ENCODE measurements around the gene METTL21A.

Gene METTL21A

DNA sequence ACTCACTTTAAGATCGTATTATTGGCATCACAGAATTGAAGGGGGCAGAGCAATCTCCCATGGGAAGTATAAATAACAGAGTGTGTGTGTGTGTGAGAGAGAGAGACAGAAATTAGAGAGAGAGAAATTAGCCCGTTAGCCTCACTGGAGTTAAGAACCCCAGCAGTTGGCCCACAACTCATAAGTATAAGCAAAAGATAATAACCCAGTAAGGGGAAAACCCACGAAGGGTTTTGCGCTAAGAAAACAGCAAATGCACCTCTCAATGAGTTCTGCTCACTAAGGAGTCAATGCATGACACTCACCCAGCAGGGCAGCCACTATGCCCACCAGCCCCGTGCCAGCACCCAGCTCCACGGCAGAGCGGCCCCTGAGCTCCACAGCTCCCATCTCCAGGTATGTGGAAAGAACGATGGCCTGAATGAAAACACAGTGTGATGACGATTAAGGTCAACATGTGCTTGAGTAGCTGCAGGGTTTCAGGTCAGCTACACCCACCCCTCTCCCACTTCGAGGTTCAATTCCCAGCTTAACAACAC, 3.6 kb downstream of the METTL21A start:
- FAIRE-seq: no peak

DNA sequence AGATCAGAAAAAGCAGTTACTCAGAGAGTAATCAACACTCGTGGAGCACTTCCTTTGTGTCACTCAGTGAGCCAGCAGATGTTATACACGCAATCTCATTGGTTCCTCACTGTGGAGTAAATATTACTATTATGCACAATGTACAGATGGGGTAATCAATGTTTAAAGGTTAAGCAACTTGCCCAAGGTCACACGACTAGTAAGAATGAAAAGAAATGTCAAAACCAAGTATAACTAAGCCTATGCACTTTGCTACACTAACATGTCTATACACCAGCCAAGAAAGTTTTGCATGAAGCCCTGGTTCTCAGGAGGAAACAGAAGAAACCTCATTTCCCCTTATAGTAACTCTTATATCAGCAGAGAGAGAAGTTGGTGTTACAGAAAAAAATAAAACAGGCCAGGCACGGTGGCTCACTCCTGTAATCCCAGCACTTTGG, 5.4 kb downstream of the METTL21A start:
- FAIRE-seq: no peak

DNA sequence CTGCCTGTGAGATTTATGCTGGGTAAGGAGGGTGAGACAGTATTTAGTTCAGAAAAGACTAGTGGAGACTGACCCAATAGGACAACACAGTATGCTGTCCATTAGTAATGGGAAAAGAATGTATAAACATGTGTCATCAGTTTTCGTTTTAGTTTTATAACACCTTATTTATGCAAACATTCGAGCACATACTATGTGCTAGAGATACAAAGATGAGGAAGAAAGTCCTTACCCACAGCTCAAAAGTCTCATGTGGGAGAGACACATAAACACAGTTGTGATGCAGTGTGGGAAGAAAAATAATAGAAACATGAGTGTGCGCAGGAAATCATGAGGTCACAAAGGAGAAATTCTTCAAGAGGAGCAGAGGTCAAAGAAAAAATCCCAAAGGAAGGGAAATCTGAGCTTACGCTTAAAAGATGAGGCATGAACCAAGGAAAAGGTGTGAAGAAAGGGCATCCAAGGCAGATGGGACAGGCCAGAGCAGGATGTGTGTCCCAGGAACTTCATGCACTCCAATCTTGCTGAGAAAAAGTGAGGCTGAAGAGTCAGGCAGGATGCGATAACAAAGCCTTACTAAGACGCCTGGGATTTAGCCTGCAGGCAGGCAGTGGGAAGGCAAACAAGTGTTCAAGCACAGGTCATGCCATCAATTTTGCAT, 8.1 kb downstream of the METTL21A start:
- FAIRE-seq: no peak

DNA sequence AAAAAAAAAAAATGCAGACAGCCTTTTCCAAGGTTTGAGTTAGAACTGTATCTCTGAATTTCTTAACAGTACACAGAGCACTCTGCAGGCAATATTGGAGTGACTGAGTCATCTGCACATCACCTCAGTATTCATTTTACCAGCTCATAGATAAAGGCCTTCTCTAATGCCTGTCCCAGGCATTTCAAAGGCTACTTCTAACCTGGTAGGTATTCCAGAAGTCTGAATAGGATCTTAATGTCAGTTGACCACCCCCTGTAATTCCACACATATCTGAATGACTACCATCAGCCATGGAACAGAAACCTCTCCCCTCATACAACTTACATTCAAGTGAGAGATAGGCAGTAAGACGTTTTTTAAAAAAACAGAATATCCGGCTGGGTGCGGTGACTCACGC, 9.0 kb downstream of the METTL21A start:
- FAIRE-seq: no peak

DNA sequence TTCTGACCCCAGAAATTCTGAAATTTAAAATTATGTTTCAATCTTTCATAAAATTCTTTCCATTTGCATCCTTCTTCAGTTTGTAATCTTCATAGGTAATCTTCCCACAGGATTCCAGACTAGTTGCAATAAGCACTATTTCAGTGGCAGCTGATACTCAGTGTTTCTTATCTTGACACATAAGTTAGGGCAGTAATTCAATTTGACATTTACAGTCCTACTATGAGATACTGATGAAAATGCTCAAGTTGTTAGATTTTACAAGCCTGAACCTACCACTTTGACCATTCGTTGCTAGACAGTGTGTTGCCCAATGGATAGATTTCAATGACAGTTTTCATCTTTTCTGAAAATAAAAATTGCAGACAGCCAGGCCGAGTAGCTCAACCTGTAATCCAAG, 10.4 kb downstream of the METTL21A start:
- no peak for FAIRE-seq

DNA sequence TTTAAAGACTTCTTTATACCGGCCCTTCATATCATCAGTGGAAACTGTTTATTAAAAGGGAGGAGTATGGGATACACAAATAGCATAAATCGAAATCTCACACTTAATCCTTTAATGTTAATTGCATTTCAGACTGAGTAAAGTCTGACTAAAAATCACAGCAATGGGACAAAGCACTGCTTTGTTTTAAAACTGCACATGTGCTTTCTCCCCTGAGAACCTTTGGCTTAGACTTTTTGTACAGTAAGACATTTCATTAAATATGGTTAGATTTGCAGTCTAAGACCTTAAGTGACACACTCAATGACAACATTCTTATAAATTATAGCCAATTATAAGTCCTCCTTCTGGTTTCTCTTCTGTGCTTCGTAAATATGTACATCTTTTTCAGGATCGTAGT, 12.5 kb downstream of the METTL21A start:
- no peak for FAIRE-seq

DNA sequence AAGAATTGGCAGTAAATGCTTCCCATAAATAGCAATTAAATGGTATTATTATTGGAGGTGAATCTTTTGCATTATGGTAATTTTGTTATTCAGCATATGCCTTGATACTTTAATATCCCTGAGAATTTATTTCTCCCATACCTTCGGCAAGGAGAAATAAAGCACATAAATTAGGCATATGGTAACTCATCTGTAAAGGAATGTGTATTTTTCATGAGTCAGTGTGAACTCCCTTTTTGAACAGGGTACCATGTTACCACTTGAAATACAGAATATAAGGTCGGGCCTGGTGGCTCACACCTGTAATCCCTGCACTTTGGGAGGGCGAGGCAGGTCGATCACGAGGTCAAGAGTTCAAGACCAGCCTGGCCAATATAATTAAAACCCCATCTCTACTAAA, 18.4 kb downstream of the METTL21A start:
- FAIRE-seq: no peak

DNA sequence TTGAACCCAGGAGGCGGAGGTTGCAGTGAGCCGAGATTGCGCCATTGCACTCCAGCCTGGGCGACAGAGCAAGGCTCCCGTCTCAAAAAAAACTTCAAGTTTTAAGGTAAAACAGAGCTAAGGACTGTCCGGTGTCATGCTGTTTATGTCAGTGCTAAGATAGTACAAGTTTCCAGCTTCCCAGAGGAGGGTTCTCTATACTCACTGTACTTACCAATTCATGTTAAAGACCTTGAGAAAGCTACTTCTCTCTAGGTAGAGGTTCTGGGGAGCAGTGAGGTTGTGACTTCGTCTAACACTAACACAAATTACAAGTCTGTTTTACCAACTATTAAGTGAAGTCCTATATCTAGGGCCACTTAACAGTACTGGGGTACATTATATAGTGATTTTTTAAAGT, 18.8 kb downstream of the METTL21A start:
- no peak for FAIRE-seq

DNA sequence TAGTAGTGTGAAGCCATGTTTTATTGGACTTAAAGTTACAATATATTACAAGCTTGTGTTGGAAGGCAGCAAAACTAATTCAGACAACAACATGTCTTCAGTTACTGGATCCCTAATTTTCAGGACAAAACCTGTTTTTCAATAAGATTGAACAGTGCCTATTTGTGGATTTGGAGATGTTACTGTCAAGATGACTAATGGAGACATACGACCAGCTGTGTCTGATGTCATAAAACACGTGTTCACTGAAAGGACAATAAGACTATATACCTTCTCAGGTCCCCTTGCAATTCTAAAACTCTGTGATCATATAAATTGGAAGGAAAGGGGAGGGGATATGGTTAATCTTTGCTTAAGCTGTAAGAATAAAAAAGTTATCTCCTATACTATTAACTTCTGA, 21.7 kb downstream of the METTL21A start:
- FAIRE-seq: no peak

DNA sequence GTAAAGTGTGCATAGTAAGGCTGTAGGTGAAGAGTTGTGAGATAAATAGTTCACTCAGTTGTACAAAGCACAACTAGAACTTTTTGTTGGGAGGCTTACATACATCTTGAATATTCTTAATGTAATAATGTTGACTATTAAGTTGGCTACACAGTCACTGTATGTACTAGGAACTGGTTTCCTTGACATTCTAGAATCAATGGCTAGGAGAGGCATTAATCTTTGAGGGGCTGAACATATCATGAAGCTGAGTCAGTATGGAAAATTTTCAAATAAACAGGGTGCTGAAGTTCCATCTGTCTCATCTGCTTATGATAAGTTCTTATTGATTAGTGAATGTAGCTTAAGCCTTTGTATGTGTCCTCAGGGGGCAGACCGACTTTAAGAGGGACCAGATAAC, 23.4 kb downstream of the METTL21A start:
- no peak for FAIRE-seq

DNA sequence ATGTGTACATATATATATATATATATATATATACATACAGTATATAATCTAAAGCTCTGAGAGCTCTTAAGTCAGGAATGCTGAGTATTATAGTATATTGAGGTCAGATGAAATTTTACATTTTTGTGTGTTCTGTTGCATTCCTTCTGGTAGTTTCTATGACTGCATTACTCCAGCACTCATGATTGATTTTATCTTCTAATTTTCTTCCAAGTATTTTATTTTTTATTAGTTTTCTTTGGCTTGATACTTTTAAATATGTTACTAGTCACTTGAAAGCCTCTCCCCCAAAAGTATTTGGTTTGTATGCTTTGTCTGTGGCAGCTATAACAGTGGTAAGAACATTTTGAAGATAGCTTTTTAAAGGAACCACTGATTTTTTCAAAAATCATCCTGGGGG, 25.0 kb downstream of the METTL21A start:
- no peak for FAIRE-seq

DNA sequence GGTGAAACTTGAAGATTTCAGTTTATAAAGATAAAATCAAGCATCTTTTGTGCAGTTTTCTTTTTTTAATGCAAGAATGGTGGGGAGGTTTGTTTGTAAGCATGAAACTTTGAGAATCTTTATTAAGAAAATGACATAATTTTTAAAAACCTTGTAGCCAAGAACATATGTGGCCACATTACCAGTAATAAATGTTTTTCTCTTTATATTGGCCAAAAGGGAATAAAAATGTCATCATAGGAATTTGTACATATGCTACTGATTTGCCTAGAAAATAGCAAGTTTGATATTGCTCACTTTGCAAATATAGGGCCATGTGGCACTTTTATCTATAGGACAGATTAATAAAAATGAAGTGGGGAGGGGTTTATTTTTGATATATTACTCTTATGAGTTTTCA, 25.6 kb downstream of the METTL21A start:
- FAIRE-seq: no peak

DNA sequence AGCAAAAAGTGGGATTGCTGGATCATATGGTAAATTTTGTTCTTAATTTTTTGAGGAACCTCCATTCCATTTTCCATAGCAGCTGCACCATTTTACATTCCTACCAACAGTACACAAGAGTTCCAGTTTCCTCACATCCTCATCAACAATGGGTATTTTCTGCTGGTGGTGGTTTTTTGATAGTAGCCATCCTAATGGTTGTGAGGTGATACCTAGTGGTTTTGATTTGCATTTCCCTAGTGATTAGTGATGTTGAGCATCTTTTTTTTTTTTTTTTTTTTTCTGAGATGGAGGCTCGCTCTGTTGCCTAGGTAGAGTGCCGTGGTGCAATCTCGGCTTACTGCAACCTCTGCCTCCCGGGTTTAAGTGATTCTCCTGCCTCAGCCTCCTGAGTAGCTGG, 30.5 kb downstream of the METTL21A start:
- FAIRE-seq: no peak

DNA sequence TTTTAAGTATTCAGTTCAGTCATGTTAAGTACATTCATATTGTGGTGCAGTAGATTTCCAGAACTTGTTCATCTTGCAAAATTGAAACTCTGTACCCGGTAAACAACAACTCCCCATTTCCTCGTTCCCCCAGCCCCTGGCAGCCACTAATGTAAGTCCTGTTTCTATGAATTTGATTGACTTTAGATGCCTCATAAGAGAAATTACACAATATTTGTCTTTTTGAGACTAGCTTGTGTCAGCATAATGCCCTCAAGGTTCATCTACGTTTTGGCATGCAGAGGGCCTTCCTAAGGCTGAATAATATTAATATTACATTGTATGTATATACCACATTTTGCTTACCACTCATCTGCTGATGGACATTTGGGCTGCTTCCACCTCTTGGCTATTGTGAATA, 30.9 kb downstream of the METTL21A start:
- FAIRE-seq: no peak

DNA sequence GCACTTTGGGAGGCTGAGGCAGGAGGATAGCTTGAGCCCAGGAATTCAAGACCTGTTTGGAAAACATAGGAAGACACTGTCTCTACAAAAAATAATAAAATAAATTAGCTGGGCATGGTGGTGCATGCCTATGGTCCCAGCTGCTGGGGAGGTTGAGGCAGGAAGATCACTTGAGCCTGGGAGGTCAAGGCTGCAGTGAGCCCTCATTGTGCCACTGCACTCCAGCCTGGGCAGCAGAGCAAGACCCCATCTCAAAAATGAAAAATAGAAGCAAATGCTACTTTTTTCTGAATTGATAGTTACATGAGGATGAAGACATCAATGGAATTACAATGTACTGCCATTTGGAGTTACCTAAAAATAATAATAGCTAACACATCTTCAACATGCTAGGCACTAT, 31.9 kb downstream of the METTL21A start:
- FAIRE-seq: no peak

DNA sequence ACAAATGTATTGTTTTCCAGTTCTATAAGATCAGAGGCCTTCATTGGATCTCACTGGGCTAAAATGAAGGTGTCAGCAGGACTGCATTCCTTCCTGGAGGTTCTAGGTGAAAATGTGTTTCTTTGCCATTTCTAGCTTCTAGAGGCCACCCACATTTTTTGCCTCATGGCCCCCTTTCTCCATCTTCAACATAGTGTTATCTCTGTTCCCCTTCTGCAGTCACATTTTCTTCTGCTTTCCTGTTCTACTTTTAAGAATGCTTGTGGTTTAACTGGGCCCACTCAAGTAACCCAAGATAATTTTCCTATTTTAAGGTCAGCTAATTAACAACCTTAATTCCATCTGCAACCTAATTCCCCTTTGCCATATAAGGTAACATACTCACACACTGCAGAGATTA, 36.1 kb downstream of the METTL21A start:
- no peak for FAIRE-seq

DNA sequence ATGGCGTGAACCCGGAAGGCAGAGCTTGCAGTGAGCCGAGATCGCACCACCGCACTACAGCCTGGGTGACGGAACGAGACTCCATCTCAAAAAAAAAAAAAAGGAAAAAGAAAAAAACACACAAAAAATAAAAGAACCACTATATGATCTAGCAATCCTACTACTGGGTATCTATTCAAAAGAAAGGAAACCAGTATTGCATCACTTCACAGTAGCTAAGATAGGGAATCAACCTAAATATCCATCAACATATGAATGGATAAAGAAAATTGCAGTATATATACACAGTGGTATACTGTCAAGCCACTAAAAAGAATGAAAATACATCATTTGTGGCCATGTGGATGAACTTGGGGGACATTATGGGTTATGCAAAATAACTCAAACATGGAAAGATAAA, 37.9 kb downstream of the METTL21A start:
- no peak for FAIRE-seq

DNA sequence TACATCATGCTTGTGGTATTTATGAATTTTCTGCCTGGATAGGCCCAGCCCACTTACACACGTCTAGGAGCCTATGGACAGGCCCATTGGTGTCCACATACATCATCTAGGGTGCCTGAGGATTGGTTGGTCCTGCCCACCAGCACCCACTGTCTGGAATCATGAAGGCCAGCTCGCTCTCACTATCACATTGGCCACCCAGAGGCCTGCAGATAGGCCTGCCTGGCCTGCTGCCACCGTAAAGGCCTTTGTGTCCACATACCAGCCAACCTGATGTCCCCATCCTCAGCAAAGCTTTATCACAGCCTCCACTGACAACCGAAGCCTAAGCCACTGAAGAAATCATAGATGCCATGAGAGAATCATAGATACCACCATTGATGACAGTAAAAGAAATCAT, 40.2 kb downstream of the METTL21A start:
- FAIRE-seq: no peak

DNA sequence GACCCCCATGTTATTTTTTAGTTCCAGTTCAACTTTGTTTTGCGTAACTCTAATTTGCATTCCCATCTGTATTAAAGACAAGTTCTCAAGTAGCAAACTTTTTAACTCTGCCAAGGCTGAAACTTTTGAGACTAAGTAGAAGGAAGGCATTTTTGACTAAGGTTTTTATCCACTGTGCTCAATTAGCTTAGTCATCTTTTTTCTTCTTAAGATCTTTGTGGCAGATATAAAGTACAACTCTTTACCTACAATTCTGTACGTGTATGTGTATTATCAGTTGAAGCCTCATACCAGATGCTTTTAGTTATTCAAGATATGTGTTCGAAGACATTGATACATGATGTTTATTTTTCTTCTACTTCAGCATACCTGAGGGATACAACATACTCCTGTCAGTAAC, 53.8 kb downstream of the METTL21A start:
- FAIRE-seq: no peak

DNA sequence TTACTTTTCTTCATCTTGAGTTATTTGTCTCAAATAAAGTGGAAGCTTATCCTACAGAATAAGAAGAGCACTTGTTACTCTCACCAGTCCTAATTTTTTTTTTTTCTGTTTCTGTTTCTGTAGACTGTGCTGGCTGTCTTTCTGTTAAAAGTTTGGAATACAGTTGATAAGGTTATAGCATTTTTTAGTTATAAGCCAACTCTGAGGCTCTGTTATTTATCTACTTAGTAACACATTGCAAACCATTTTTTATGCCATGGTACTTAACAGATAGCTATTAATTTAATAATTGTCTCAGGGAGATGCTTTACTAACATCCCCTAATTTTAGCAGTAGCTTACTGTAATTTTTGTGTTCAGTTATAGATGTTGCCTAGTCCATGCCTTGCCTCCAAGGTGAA, 57.5 kb downstream of the METTL21A start:
- no peak for FAIRE-seq

DNA sequence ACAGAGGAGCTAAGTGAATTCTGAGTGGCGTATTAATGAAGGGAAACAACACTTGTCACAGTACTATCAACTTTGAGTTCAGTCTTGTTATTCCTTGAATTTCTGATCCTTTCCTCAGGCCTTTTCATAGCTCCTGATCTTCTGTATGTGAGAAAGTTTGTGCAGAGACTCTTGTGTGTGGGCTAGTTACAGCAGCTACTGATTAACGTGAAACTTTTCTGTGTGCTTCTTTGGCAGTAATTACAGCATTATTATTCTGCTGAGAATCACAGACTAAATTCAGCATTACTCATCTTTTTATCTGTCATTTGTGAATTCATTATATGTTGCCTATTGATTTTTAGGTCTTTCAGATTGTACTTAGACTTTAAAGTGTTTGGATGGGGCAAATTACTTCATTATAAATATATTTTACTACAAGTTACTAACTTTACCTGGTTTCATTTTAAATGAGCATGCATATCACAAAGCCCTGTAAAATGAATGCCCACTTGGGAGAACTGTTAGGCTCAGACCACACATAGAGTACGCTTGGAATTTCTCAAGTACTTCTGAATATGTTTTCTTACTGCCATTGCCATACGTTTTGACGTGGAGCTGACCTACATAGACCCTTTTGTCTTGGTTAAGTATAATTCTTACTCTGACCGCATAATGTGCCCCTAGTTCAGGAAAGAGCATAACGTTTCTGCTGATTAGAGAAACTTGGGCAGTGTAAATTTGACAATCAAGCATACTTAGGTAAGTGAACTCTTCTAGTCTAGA, 59.3 kb downstream of the METTL21A start:
- no peak for FAIRE-seq
